SK-N-MC (cell line): ENCODE data around the gene FOXJ1.

ENCODE experiments used
- EZH2 ChIP-seq: fragments of 200-600 bp; sonication (generic); IDR thresholded peaks from one replicate; pipeline ENCODE4 v1.6.1; 2017; ENCODE audit warnings: antibody characterized with exemption
- POLR2AphosphoS5 ChIP-seq: IDR thresholded peaks from 2 replicates; pipeline ENCODE4 v1.6.1; 2012; ENCODE audit warnings: mild to moderate bottlenecking, low read depth, low read length, borderline replicate concordance

GRCh38 chr17:76086384-76086783 is 54.7 kb downstream of the FOXJ1 start:
- TF ChIP-seq EZH2, result no peak
- no peak for TF ChIP-seq POLR2AphosphoS5
